ENCODE measurements around the gene BTBD2.

BTBD2 gene

GRCh38 chr19:1970003-1970805 is 45.3 kb downstream of the BTBD2 start:
- peaks cover 34% of the 10 kb centered on the region for H3K36me3 Mint-ChIP-seq (ENCODE audit: insufficient read depth)
- ATAC-seq (replicated peaks) = no peak
- H3K4me3 Mint-ChIP-seq = no peak overlapping the region
- H3K4me1 Mint-ChIP-seq (ENCODE audit: low read depth in 2 of 2) = peaks cover 25 to 32% of the 10 kb centered on the region in 2 donors
- no peaks in the 10 kb centered on the region for H3K9me3 Mint-ChIP-seq
- H3K27me3 Mint-ChIP-seq = no peaks in the 10 kb centered on the region
- H3K27ac Mint-ChIP-seq = peak overlapping the region in 1 of 2 donors; percentile 46
- no peak for DNase-seq

GRCh38 chr19:1969176-1970002 is 46.1 kb downstream of the BTBD2 start:
- Mint-ChIP-seq H3K27ac (peak overlapping the region; percentile 65 to 83), H3K4me3 (no peak overlapping the region), H3K27me3 (no peaks in the 10 kb centered on the region), H3K9me3 (no peaks in the 10 kb centered on the region), H3K36me3 (ENCODE audit: insufficient read depth) (peaks cover 36% of the 10 kb centered on the region), H3K4me1 (ENCODE audit: low read depth in 2 of 2) (peaks cover 25 to 29% of the 10 kb centered on the region in 2 donors)
- no peak for ATAC-seq (replicated peaks)
- no peak for DNase-seq

DNA sequence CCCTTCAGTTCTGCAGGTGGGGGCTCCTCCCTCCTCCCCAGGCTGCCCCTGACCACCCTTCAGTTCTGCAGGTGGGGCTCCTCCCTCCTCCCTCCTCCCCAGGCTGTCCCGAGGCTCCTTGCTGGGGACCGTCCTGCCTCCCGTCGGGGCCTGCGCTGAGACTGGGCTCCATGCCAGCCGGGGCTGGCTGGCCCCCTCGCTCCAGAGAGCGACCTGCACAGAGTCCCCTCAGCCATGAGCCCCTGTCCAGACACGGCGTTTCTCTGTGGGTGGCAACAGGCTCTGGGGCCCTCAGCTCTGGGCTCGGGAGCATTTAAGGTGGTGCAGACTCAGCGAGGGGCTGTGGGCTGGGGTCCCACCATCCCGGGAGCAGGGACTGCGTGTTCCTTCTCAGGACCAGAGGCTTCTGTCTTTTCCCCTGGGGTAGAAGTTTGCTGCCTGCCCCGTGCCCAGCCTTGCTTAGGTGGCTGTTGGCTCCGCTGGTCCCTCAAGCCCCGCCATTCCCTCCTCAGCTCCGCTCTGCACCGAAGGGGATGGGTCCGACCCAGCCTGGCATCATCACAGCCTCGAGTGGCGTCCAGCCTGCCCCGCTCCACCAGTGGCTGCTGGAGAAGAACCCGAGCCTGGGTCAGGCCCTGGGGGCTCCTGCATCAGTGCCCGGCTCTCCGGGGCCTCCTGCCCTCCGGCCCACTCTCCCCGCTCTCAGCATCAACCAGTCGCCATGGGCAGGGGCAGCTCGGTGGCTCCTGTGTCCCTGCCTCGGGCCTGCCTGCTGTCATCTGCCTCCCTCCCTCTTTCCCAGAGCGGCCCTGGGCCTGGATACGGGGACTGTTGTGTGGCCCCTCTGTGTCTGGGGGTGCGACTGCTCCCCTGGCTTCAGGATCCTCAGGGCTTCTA is 47.0 kb downstream of the BTBD2 start:
- no peaks in the 10 kb centered on the region for H3K9me3 Mint-ChIP-seq
- H3K36me3 Mint-ChIP-seq (ENCODE audit: insufficient read depth) = peaks cover 41% of the 10 kb centered on the region
- peak overlapping the region; percentile 65 to 83 for H3K27ac Mint-ChIP-seq

DNA sequence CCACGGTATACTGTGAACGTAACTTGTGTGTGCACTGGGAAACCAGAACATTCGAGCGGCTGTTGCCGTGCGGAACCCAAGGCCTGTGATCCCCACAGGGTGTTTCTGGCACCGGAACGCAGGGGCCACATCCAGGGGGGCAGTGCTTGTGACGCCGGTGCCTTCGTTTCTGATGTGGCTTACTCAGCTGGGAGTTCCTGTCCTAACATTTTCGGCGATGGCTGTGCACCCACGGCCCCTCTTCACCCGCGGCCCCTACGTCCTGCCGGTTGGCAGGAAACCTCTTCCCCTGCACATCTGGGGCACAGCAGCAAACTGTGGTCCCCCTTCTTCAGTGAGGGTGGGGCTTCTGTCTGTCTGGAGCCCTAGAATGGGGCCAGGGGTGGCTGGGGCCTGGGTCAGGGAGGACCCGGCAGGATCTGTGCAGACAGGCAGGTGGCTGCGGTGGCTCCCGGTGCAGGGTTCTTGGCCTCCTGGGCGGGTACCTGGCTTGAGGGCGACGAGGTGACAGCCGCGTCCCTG is 48.4 kb downstream of the BTBD2 start:
- DNase-seq = peak; percentile 46 to 76 (median 72)
- no peaks in the 10 kb centered on the region for H3K27me3 Mint-ChIP-seq
- no peaks in the 10 kb centered on the region for H3K9me3 Mint-ChIP-seq
- peaks cover 55% of the 10 kb centered on the region for H3K36me3 Mint-ChIP-seq (ENCODE audit: insufficient read depth)
- peaks cover 15 to 27% of the 10 kb centered on the region in 2 donors for H3K4me1 Mint-ChIP-seq (ENCODE audit: low read depth in 2 of 2)
- ATAC-seq (replicated peaks) = peak; percentile 84
- H3K27ac Mint-ChIP-seq = peak overlapping the region; percentile 75 to 88
- peak overlapping the region; percentile 56 to 76 for H3K4me3 Mint-ChIP-seq

More for the DNA sequence above, 47.0 kb downstream of the BTBD2 start:
- Mint-ChIP-seq H3K27me3 (no peaks in the 10 kb centered on the region), H3K4me1 (ENCODE audit: low read depth in 2 of 2) (peaks cover 20 to 27% of the 10 kb centered on the region in 2 donors), H3K4me3 (peak overlapping the region in 1 of 2 donors; percentile 34)
- DNase-seq (no peak), ATAC-seq (replicated peaks) (no peak)

- ATAC-seq (replicated peaks) = no peak
- Mint-ChIP-seq H3K4me3 (no peak overlapping the region), H3K36me3 (ENCODE audit: insufficient read depth) (peaks cover 59% of the 10 kb centered on the region), H3K27ac (peak overlapping the region in 1 of 2 donors; percentile 82), H3K9me3 (no peaks in the 10 kb centered on the region), H3K4me1 (ENCODE audit: low read depth in 2 of 2) (peaks cover 18 to 35% of the 10 kb centered on the region in 2 donors), H3K27me3 (no peaks in the 10 kb centered on the region)
- no peak for DNase-seq
Observed at GRCh38 chr19:1962674-1963073, 52.8 kb downstream of the BTBD2 start.

- Mint-ChIP-seq H3K4me1 (ENCODE audit: low read depth in 2 of 2) (peaks cover 21 to 37% of the 10 kb centered on the region in 2 donors), H3K36me3 (ENCODE audit: insufficient read depth) (peaks cover 59% of the 10 kb centered on the region), H3K27ac (peak overlapping the region; percentile 67 to 82), H3K9me3 (no peaks in the 10 kb centered on the region), H3K4me3 (peak overlapping the region in 1 of 2 donors; percentile 42), H3K27me3 (no peaks in the 10 kb centered on the region)
- ATAC-seq (replicated peaks) = peak; percentile 46
- DNase-seq = no peak
Observed at GRCh38 chr19:1961000-1961883, 54.3 kb downstream of the BTBD2 start.

DNA sequence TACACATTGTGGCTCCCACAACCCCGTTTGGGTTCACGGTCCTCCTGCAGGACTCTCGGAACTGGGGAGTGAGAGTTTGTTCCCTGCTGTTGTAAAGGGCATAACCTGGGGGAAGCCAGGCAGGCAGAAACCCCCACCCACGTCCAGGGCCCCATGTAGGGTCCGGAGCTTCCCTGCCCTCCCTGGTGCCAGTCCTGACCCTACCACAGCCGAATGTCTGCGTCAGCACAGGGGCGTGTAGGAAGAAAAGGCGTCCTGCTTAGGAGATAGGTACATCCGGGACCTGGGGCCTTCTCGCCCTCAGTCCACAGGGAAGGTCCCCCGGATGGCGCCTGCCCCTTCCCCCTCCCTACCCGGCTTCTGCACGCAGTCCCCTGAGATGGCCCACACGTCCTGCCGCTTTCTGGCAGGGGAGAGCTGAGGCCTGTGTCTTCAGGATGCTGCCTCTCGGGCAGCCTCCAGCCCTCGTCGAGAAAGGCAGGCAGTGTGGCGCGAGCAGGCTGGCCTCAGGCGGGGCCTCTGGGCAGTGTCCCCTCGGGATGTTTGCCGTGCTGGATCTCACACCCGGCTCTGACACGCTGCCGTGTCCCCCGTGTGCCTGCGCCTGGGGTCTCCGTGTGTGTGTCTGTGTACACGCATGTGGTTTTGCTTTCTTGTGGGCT is 55.5 kb downstream of the BTBD2 start:
- Mint-ChIP-seq H3K4me1 (ENCODE audit: low read depth in 2 of 2) (peaks cover 19 to 32% of the 10 kb centered on the region in 2 donors), H3K27me3 (no peaks in the 10 kb centered on the region), H3K27ac (peak overlapping the region; percentile 67 to 82)

GRCh38 chr19:1957562-1958248 is 57.8 kb downstream of the BTBD2 start:
- no peak for ATAC-seq (replicated peaks)
- Mint-ChIP-seq H3K9me3 (no peaks in the 10 kb centered on the region), H3K27me3 (no peaks in the 10 kb centered on the region), H3K4me3 (peak overlapping the region in 1 of 2 donors; percentile 21), H3K27ac (peak overlapping the region in 1 of 2 donors; percentile 85), H3K4me1 (ENCODE audit: low read depth in 2 of 2) (peaks cover 25 to 33% of the 10 kb centered on the region in 2 donors), H3K36me3 (ENCODE audit: insufficient read depth) (peaks cover 63% of the 10 kb centered on the region)
- no peak for DNase-seq

More for the DNA sequence above, 55.5 kb downstream of the BTBD2 start:
- no peak for ATAC-seq (replicated peaks)
- DNase-seq = no peak
- Mint-ChIP-seq H3K4me3 (peak overlapping the region in 1 of 2 donors; percentile 12), H3K9me3 (no peaks in the 10 kb centered on the region), H3K36me3 (ENCODE audit: insufficient read depth) (peaks cover 63% of the 10 kb centered on the region)

GRCh38 chr19:1956868-1957492 is 58.5 kb downstream of the BTBD2 start:
- Mint-ChIP-seq H3K4me3 (peak overlapping the region in 1 of 2 donors; percentile 38), H3K9me3 (no peaks in the 10 kb centered on the region), H3K4me1 (ENCODE audit: low read depth in 2 of 2) (peaks cover 25 to 34% of the 10 kb centered on the region in 2 donors), H3K36me3 (ENCODE audit: insufficient read depth) (peaks cover 64% of the 10 kb centered on the region), H3K27me3 (no peaks in the 10 kb centered on the region), H3K27ac (peak overlapping the region in 1 of 2 donors; percentile 85)
- no peak for DNase-seq
- ATAC-seq (replicated peaks) = no peak

- Mint-ChIP-seq H3K27ac (no peak overlapping the region), H3K4me1 (ENCODE audit: low read depth in 2 of 2) (peaks cover 25 to 29% of the 10 kb centered on the region in 2 donors), H3K4me3 (no peak overlapping the region), H3K36me3 (ENCODE audit: insufficient read depth) (peaks cover 68% of the 10 kb centered on the region), H3K9me3 (no peaks in the 10 kb centered on the region), H3K27me3 (no peaks in the 10 kb centered on the region)
- DNase-seq (no peak), ATAC-seq (replicated peaks) (no peak)
Observed at GRCh38 chr19:1956122-1956494, 59.4 kb downstream of the BTBD2 start.

Measured in effector memory CD8-positive, alpha-beta T cell (primary cell).